Measurements from ENCODE around the gene UBALD1.

GRCh38 chr16:4586291-4586690 is 28.4 kb downstream of the UBALD1 start:
- TF ChIP-seq CTCF (IDR thresholded peaks at IDR 0.05 in 4 of 5, conservative IDR thresholded peaks at IDR 0.05 in 1 of 5): no peak
- no peak for TF ChIP-seq POLR2A (IDR thresholded peaks at IDR 0.05)
